Forelimb muscle (tissue), 1 donor: ENCODE results near the gene PLEKHA1. TPM values are rescaled to one million over a fixed set of nuclear protein-coding genes. Genes with fewer than 3 reads are reported as not detected.

Experiments used
- DNase-seq: peaks from one replicate; pipeline ENCODE4 v3.0.0-alpha.2; 2013; ENCODE audit warnings: low read depth
- polyA plus RNA-seq: library from polyadenylated mRNA; unstranded; fragments of 120-200 nt; gene quantifications from one replicate; pipeline ENCODE4 v1.2.1, GENCODE V29; 2013; ENCODE audit not compliant: insufficient read length

PLEKHA1 gene
- polyA plus RNA-seq, 1 donor = 32.3 TPM

- DNase-seq = no peak
Observed at GRCh38 chr10:122421054-122421625, 46.6 kb downstream of the PLEKHA1 start.

GRCh38 chr10:122421742-122422141 lies 47.2 kb downstream of the PLEKHA1 start:
- DNase-seq = no peak

- DNase-seq = no peak
Observed at GRCh38 chr10:122422266-122422989, 47.9 kb downstream of the PLEKHA1 start.

GRCh38 chr10:122424059-122424458 lies 49.6 kb downstream of the PLEKHA1 start:
- DNase-seq = no peak

GRCh38 chr10:122426829-122427228 lies 52.3 kb downstream of the PLEKHA1 start:
- no peak for DNase-seq

GRCh38 chr10:122427280-122427679 lies 52.8 kb downstream of the PLEKHA1 start:
- no peak for DNase-seq

- peak; percentile 38 for DNase-seq
Observed at GRCh38 chr10:122435212-122435827, 60.8 kb downstream of the PLEKHA1 start.

GRCh38 chr10:122441961-122442360 lies 67.5 kb downstream of the PLEKHA1 start:
- no peak for DNase-seq

- DNase-seq = no peak
Observed at GRCh38 chr10:122445469-122445868, 71.0 kb downstream of the PLEKHA1 start.

- no peak for DNase-seq
Observed at GRCh38 chr10:122445904-122446303, 71.4 kb downstream of the PLEKHA1 start.

- no peak for DNase-seq
Observed at GRCh38 chr10:122446668-122447423, 72.3 kb downstream of the PLEKHA1 start.

GRCh38 chr10:122448600-122448999 lies 74.1 kb downstream of the PLEKHA1 start:
- DNase-seq = no peak

GRCh38 chr10:122449153-122449552 lies 74.6 kb downstream of the PLEKHA1 start:
- no peak for DNase-seq

GRCh38 chr10:122450353-122450990 lies 76.0 kb downstream of the PLEKHA1 start:
- DNase-seq = no peak

GRCh38 chr10:122454071-122454470 lies 79.6 kb downstream of the PLEKHA1 start:
- no peak for DNase-seq

GRCh38 chr10:122454603-122455080 lies 80.1 kb downstream of the PLEKHA1 start, which contains the start of gene ARMS2:
Gene ARMS2, plus strand, starts transcription at chr10:122454653. Its CDS starts 75 bp downstream, at chr10:122454728.
- no peak for DNase-seq

GRCh38 chr10:122455376-122456079 lies 81.0 kb downstream of the PLEKHA1 start:
- no peak for DNase-seq

GRCh38 chr10:122457934-122458333 lies 83.4 kb downstream of the PLEKHA1 start:
- no peak for DNase-seq

- DNase-seq = no peak
Observed at GRCh38 chr10:122458693-122459092, 84.2 kb downstream of the PLEKHA1 start.

GRCh38 chr10:122459561-122460273 lies 85.2 kb downstream of the PLEKHA1 start:
- no peak for DNase-seq
